ENCODE data around the gene IGFBP3.

IGFBP3 gene

GRCh38 chr7:45920502-45921380 lies at the start of gene IGFBP3:
Gene IGFBP3, minus strand, starts transcription at chr7:45921272. Its CDS starts 132 bp downstream, at chr7:45921140.
- Histone ChIP-seq H3K4me3 (ENCODE audit: low read depth in 1 of 2, low read length in 2 of 2) (no peak within 1 kb of the TSS), H2AFZ (ENCODE audit: low read depth, low read length) (no peak within 1 kb of the TSS), H3K9ac (ENCODE audit: low read depth, low read length) (no peak within 1 kb of the TSS), H4K20me1 (ENCODE audit: insufficient read depth, low read length) (no peaks in the 10 kb centered on the region), H3K4me1 (ENCODE audit: insufficient read depth, low read length) (no peaks in the 10 kb centered on the region), H3K79me2 (ENCODE audit: insufficient read depth, low read length) (no peaks in the 10 kb centered on the region), H3K9me3 (ENCODE audit: insufficient read depth, low read length, severe bottlenecking) (no peaks in the 10 kb centered on the region), H3K4me2 (ENCODE audit: insufficient read depth, low read length) (no peak within 1 kb of the TSS), H3K27ac (ENCODE audit: low read length) (no peak within 1 kb of the TSS), H3K27me3 (ENCODE audit: insufficient read depth, low read length, poor library complexity) (peaks cover 5% of the 10 kb centered on the region), H3K36me3 (ENCODE audit: insufficient read depth, low read length) (no peaks in the 10 kb centered on the region)
- TF ChIP-seq CTCF (IDR thresholded peaks at IDR 0.05; ENCODE audit: borderline replicate concordance, extremely low read depth, low read length, poor library complexity, severe bottlenecking): no peak
- TF ChIP-seq EZH2 (IDR thresholded peaks at IDR 0.05; ENCODE audit: borderline replicate concordance, low read depth, low read length, severe bottlenecking): no peak
- ATAC-seq (ENCODE audit: insufficient read depth, low read depth) (no peak), DNase-seq (no peak)

GRCh38 chr7:45970454-45970853 lies 49.4 kb upstream of the IGFBP3 start:
- H3K27ac ChIP-seq (ENCODE audit: low read length): no peak overlapping the region
- H4K20me1 ChIP-seq (ENCODE audit: insufficient read depth, low read length): no peaks in the 10 kb centered on the region
- no peak for TF ChIP-seq EZH2 (IDR thresholded peaks at IDR 0.05; ENCODE audit: borderline replicate concordance, low read depth, low read length, severe bottlenecking)
- no peak for TF ChIP-seq CTCF (IDR thresholded peaks at IDR 0.05; ENCODE audit: borderline replicate concordance, extremely low read depth, low read length, poor library complexity, severe bottlenecking)
- H3K4me2 ChIP-seq (ENCODE audit: insufficient read depth, low read length): no peak overlapping the region
- no peaks in the 10 kb centered on the region for H3K79me2 ChIP-seq (ENCODE audit: insufficient read depth, low read length)
- DNase-seq: no peak
- H3K4me1 ChIP-seq (ENCODE audit: insufficient read depth, low read length): no peaks in the 10 kb centered on the region
- no peak overlapping the region for H3K4me3 ChIP-seq (ENCODE audit: low read depth in 1 of 2, low read length in 2 of 2)
- peaks cover 7% of the 10 kb centered on the region for H3K27me3 ChIP-seq (ENCODE audit: insufficient read depth, low read length, poor library complexity)
- no peak for ATAC-seq (ENCODE audit: insufficient read depth, low read depth)
- no peaks in the 10 kb centered on the region for H3K9me3 ChIP-seq (ENCODE audit: insufficient read depth, low read length, severe bottlenecking)
- no peak overlapping the region for H2AFZ ChIP-seq (ENCODE audit: low read depth, low read length)
- H3K9ac ChIP-seq (ENCODE audit: low read depth, low read length): no peak overlapping the region
- no peaks in the 10 kb centered on the region for H3K36me3 ChIP-seq (ENCODE audit: insufficient read depth, low read length)

GRCh38 chr7:45969940-45970339 lies 48.9 kb upstream of the IGFBP3 start:
- Histone ChIP-seq H4K20me1 (ENCODE audit: insufficient read depth, low read length) (no peaks in the 10 kb centered on the region), H2AFZ (ENCODE audit: low read depth, low read length) (no peak overlapping the region), H3K9ac (ENCODE audit: low read depth, low read length) (no peak overlapping the region), H3K4me1 (ENCODE audit: insufficient read depth, low read length) (no peaks in the 10 kb centered on the region), H3K4me3 (ENCODE audit: low read depth in 1 of 2, low read length in 2 of 2) (no peak overlapping the region), H3K79me2 (ENCODE audit: insufficient read depth, low read length) (no peaks in the 10 kb centered on the region), H3K9me3 (ENCODE audit: insufficient read depth, low read length, severe bottlenecking) (no peaks in the 10 kb centered on the region), H3K27me3 (ENCODE audit: insufficient read depth, low read length, poor library complexity) (peaks cover 7% of the 10 kb centered on the region), H3K27ac (ENCODE audit: low read length) (no peak overlapping the region), H3K4me2 (ENCODE audit: insufficient read depth, low read length) (no peak overlapping the region), H3K36me3 (ENCODE audit: insufficient read depth, low read length) (no peaks in the 10 kb centered on the region)
- no peak for DNase-seq
- TF ChIP-seq CTCF (IDR thresholded peaks at IDR 0.05; ENCODE audit: borderline replicate concordance, extremely low read depth, low read length, poor library complexity, severe bottlenecking) (no peak), EZH2 (IDR thresholded peaks at IDR 0.05; ENCODE audit: borderline replicate concordance, low read depth, low read length, severe bottlenecking) (no peak)
- ATAC-seq (ENCODE audit: insufficient read depth, low read depth): no peak
